HUES64 (cell line): Measurements from ENCODE around the gene KIF18A.
A peak's percentile ranks its signal among the peaks of the same experiment; 100 is the strongest.
"Not testable (repeated sequence)": the region's sequence is repeated elsewhere in the genome, so short reads cannot be mapped to it uniquely, and the experiment has no call there.

Experiments used
- H3K27ac ChIP-seq: 2 replicates; pipeline ENCODE4 v1.7.0; 2013; ENCODE audit warnings: low read depth, low read length, inconsistent platforms
- H3K27me3 ChIP-seq: 2 replicates; pipeline ENCODE4 v1.6.1; 2013; ENCODE audit warnings: mild to moderate bottlenecking, low read length; ENCODE audit not compliant: insufficient read depth
- H3K36me3 ChIP-seq: 2 replicates; pipeline ENCODE4 v1.6.1; 2013; ENCODE audit warnings: mild to moderate bottlenecking, low read length; ENCODE audit not compliant: insufficient read depth
- H3K4me1 ChIP-seq: 2 replicates; pipeline ENCODE4 v1.6.1; 2013; ENCODE audit warnings: mild to moderate bottlenecking, low read length, moderate library complexity; ENCODE audit not compliant: insufficient read depth
- H3K4me3 ChIP-seq: 2 replicates; pipeline ENCODE4 v1.5.1; 2013; ENCODE audit warnings: mild to moderate bottlenecking, low read length, moderate library complexity
- H3K9ac ChIP-seq: 2 replicates; pipeline ENCODE4 v1.6.1; 2013; ENCODE audit warnings: mild to moderate bottlenecking, low read depth, low read length
- H3K9me3 ChIP-seq: 2 replicates; pipeline ENCODE4 v1.6.1; 2013; ENCODE audit warnings: low read depth, low read length; ENCODE audit not compliant: insufficient read depth
- WGBS: fragments of 150-250, 120-280 bp; methylation state at CpG from one replicate; pipeline ENCODE4 v1.1.7; 2013; ENCODE audit warnings: missing lambda C conversion rate; 5-methylcytosine and 5-hydroxymethylcytosine counted together

Gene KIF18A

DNA sequence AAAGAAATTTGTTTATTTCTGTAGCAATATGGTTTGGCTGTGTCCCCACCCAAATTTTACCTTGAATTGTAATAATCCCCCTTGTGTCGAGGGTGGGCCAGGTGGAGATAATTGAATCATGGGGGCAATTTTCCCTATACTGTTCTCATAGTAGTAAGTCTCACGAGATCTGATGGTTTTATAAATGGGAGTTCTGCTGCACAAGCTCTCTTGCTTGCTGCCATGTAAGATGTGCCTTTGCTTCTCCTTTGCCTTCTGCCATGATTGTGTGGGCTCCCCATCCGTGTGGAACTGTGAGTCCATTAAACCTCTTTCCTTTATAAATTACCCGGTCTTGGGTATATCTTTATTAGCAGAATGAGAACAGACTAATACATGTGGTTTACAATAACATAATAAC is 28.2 kb upstream of the KIF18A start:
- H3K27me3 ChIP-seq, H3K4me3 ChIP-seq, H3K9ac ChIP-seq, H3K27ac ChIP-seq: not testable (repeated sequence)
- Histone ChIP-seq H3K9me3 (peaks cover 68% of the 10 kb centered on the region), H3K4me1 (peaks cover 13% of the 10 kb centered on the region; the same call in 1 of the 2 replicates), H3K36me3 (peaks cover 65% of the 10 kb centered on the region)
- 93% methylated on average over 3 of the region's 4 CpGs for WGBS

DNA sequence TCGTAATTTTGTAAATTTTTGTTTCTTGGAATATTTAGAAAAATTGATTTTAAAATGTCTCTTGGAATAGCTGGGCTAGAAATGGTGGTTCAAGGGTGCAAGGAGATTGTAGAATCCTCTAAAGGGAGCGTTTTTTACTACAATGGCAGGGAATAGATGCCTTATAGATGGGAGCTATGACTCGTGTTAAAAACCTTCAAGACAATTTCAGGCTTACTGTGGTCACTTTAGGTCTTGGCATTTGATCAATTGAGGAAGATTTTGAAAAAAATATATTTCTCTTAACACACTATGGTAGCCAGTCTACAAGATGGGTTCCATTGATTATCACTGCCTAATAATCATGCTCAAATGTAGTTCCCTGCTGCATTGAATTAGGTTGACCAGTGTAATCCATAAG is 25.2 kb upstream of the KIF18A start:
- 98% methylated on average over 3 of the region's 3 CpGs for WGBS
- H3K9ac ChIP-seq, result no peak overlapping the region
- H3K9me3 ChIP-seq, result peaks cover 38% of the 10 kb centered on the region
- H3K4me1 ChIP-seq, result peaks cover 23% of the 10 kb centered on the region; the same call in 1 of the 2 replicates
- no peaks in the 10 kb centered on the region for H3K27me3 ChIP-seq
- no peak overlapping the region for H3K4me3 ChIP-seq
- H3K36me3 ChIP-seq, result peaks cover 47% of the 10 kb centered on the region
- no peak overlapping the region for H3K27ac ChIP-seq

DNA sequence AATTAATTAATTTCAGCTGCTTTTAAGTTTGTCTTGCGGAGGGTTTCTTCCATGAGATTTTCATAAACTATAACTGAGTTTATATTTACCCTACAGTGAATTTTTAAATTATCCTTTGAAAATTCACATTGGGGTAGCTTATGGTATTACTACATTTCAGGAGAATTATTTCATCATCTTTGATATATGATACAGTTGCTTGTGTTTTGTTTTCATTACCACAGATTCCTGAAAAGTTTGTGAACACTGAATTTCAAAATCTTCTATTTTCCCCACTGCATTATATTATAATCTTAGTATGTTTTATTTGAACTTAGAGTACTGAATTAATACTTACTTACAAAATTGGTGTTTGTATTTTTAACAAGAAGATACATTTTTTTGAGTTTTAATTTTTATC is 24.6 kb upstream of the KIF18A start:
- no peak overlapping the region for H3K9ac ChIP-seq
- no CpG with 5 or more reads among the region's 1 CpG for WGBS
- H3K36me3 ChIP-seq, result peaks cover 41% of the 10 kb centered on the region
- no peak overlapping the region for H3K4me3 ChIP-seq
- H3K27me3 ChIP-seq, result no peaks in the 10 kb centered on the region
- peaks cover 32% of the 10 kb centered on the region for H3K9me3 ChIP-seq
- H3K4me1 ChIP-seq, result peaks cover 23% of the 10 kb centered on the region; the same call in 1 of the 2 replicates
- no peak overlapping the region for H3K27ac ChIP-seq

DNA sequence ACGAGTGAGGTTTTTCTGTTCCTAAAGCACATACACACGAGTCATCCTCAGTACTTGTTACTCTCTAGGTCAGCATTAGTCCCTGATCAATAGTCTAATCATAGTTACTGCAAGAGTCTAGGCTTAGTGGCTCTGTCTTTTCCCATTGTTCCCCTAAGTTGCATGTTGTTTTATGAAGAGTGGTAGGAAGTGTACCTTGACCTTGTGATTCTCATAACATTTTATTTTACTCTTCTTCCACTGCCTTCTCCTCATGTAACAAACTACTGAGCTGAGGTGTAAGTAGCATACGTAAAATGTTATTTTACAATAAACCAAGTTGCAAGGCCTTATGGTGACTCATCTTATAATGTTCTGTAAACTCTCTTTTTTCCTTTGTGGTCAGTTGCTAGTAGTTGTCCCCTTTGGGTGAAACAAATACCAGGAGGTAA is 15.2 kb upstream of the KIF18A start:
- H3K27me3 ChIP-seq, result no peaks in the 10 kb centered on the region
- no peaks in the 10 kb centered on the region for H3K9me3 ChIP-seq
- 0 out of 2 replicates have a peak overlapping the region, but pooled peaks have one; percentile 17 for H3K27ac ChIP-seq
- no peak overlapping the region for H3K9ac ChIP-seq
- H3K4me3 ChIP-seq, result no peak overlapping the region
- H3K4me1 ChIP-seq, result peaks cover 7% of the 10 kb centered on the region
- H3K36me3 ChIP-seq, result peaks cover 5% of the 10 kb centered on the region; the same call in 1 of the 2 replicates
- WGBS, result 97% methylated on average over 3 of the region's 3 CpGs

DNA sequence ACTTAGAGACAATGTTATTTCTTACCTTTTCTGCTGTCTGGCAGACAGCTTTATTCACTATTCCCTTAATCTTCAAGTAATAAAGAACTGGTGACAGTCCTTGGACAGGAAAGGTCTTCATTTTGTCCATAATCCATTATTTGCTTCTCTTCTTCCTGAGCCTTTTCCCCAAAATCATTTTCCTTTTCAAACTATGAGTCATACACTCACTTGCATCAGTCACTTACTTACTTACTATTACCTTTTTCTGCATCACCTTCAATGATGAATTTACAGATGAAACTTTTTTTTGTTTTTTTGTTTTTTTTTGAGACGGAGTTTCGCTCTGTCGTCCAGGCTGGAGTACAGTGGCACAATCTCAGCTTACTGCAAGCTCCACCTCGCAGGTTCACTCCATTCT is 9.8 kb upstream of the KIF18A start:
- Histone ChIP-seq H3K9me3 (no peaks in the 10 kb centered on the region), H3K9ac (no peak overlapping the region), H3K4me1 (peaks cover 2% of the 10 kb centered on the region; the same call in 1 of the 2 replicates), H3K4me3 (no peak overlapping the region), H3K27ac (no peak overlapping the region), H3K27me3 (no peaks in the 10 kb centered on the region), H3K36me3 (peaks cover 38% of the 10 kb centered on the region)
- WGBS, result 99% methylated on average over 4 of the region's 4 CpGs

DNA sequence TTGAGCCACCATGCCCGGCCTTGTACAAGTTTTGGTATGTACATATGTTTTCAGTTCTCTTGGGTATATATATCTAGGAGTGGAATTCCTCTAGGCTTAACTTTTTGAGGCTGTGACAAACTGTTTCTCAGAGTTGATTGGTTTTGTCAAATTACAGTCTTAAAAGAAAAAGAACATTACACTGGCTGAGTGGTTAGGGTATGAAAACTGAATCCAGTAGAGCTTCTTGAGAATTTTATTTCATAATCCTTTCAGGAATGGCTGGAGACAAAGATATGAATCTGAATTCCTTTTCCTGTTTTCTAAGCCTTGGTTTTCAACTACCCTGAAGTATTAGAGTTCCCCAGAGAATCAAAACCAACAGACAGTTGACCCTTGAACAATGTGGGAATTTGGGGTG is 6.8 kb upstream of the KIF18A start:
- peaks cover 8% of the 10 kb centered on the region; the same call in 1 of the 2 replicates for H3K4me1 ChIP-seq
- H3K9ac ChIP-seq, result no peak overlapping the region
- 94% methylated on average over 1 of the region's 1 CpG for WGBS
- H3K36me3 ChIP-seq, result peaks cover 38% of the 10 kb centered on the region
- H3K9me3 ChIP-seq, result no peaks in the 10 kb centered on the region
- no peak overlapping the region for H3K27ac ChIP-seq
- H3K4me3 ChIP-seq, result no peak overlapping the region
- no peaks in the 10 kb centered on the region for H3K27me3 ChIP-seq

DNA sequence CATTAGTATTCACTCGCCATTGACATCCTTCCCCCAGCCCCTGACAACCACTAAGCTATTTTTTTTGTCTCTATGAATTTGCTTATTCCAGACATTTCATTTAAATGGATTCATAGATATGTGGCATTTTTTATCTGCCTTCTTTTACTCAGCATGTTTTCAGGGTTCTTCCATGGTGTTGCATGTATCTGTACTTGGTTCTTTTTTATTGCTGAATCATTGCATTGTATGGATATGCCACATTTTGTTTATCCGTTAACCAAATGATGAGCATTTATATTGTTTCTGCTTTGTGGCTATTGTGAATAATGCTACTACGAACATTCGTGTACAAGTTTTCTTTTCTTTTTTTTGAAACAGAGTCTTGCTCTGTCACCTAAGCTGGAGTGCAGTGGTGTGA is 6.2 kb upstream of the KIF18A start:
- no peaks in the 10 kb centered on the region for H3K9me3 ChIP-seq
- H3K4me3 ChIP-seq, result no peak overlapping the region
- peaks cover 37% of the 10 kb centered on the region for H3K36me3 ChIP-seq
- peaks cover 11% of the 10 kb centered on the region; the same call in 1 of the 2 replicates for H3K4me1 ChIP-seq
- H3K27ac ChIP-seq, result no peak overlapping the region
- no peak overlapping the region for H3K9ac ChIP-seq
- WGBS, result 98% methylated on average over 4 of the region's 4 CpGs
- H3K27me3 ChIP-seq, result no peaks in the 10 kb centered on the region

DNA sequence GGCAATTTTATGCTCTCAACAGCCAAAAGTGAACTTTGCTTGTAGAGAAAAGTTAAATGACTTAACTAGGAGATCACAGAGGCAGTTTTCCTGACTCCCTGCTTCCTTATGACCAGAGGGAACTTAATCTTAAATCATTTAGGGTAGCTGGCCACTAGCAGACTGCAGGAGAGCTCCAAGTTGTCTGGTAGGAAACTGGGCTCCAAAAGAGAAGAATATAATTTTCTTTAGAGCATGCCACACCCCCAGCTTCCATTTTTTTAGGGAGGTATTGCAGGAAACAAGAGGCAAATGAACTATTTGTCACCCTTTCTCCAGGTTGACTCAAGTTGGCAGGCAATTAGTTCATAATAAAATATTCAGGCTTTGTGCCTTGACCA is 2.9 kb upstream of the KIF18A start:
- Histone ChIP-seq H3K36me3 (peaks cover 22% of the 10 kb centered on the region), H3K9me3 (no peaks in the 10 kb centered on the region), H3K27me3 (no peaks in the 10 kb centered on the region), H3K9ac (peak overlapping the region; percentile 87), H3K4me1 (peaks cover 20% of the 10 kb centered on the region), H3K4me3 (peak overlapping the region; percentile 90), H3K27ac (no peak overlapping the region; the same call in 1 of the 2 replicates)

DNA sequence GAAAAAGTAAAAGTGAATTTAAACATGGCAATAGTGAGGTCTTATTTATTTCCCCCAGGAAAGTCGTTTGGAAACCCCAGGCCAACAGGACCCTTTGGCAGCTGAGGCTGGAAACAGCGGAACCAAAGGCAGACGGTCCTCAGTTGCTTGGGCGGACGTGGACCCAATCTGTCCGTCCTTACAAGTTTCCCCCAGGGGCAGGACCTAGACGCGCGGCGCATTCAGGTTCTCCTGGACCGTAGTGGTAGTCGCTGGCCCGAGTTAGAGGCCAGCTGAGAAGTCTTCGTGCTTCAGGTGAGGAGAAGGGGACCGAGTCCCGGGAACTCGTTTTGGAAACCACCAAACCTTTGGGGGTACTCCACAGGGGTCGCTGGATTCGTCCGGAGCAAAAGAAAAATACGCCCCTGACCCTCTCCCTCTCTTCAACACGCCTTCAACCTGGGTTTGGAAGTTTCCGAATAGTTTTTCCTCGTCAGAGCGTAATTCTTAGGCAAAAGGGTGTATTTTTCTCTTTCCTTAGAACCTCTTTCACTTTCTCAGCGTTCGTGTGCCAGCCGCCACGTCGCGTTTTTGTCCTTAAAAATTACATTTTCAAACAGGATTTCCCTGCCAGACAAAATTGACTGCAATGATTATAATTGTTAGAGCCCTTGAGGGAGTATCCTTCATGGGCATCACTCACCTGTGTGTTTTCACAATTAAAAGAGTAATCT is 2.3 kb upstream of the KIF18A start:
- H3K36me3 ChIP-seq, result peaks cover 17% of the 10 kb centered on the region
- 1% methylated on average over 31 of the region's 31 CpGs for WGBS
- peak overlapping the region; percentile 90 for H3K4me3 ChIP-seq
- no peaks in the 10 kb centered on the region for H3K27me3 ChIP-seq
- H3K4me1 ChIP-seq, result peaks cover 24% of the 10 kb centered on the region
- peak overlapping the region; percentile 87 for H3K9ac ChIP-seq
- H3K9me3 ChIP-seq, result no peaks in the 10 kb centered on the region
- H3K27ac ChIP-seq, result peak overlapping the region; percentile 67

DNA sequence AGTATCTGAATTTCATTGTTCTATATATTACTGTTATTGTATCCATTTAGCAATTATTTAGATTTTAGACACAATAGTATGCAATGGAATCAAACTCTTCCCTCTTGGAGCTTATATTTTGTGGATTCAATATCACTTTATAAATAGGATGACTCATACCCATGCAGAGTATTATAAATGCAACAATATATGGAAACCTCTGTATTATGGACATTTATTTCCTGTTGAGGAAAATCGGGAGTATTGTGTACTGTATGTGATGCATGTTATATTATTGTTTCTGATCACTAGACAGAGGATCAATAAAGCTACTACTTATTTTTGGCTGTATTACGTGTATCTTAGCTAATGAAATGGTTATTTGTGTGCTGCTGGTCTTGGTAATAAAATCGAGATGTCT is 1.0 kb upstream of the KIF18A start:
- Histone ChIP-seq H3K9me3 (no peaks in the 10 kb centered on the region), H3K27ac (no peak overlapping the region; the same call in 1 of the 2 replicates), H3K4me3 (peak overlapping the region; percentile 91), H3K27me3 (no peaks in the 10 kb centered on the region), H3K9ac (peak overlapping the region; percentile 76; the same call in 1 of the 2 replicates), H3K4me1 (peaks cover 28% of the 10 kb centered on the region), H3K36me3 (peaks cover 7% of the 10 kb centered on the region)
- 87% methylated on average over 2 of the region's 3 CpGs for WGBS

DNA sequence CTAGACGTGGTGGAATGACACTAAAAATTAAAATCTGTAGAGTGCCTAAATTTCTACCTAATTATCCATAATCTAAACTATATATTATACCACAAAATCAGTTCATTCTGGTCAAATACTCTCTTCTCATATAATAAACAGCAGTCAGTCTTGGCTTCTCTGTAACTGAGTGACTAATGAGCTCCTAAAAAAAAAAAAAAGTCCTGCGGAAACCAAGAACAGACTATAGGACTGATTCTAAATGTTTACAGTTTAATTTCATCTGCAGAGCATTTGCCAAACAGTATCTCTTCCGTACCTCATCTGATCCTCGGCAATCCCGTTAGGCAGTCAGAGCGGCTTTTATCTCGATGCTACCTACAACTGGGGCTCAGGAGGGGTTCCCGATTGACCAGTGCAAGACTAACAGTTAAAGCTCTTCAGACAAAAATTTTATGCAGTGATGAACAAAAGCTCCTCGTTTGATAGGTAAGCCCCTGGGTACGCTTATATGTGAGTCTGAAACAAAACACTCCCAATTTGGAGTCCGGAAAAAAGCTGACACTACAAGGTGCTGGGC is 686 bp downstream of the KIF18A start:
- 7% methylated on average over 11 of the region's 11 CpGs for WGBS
- Histone ChIP-seq H3K4me1 (peaks cover 28% of the 10 kb centered on the region), H3K27me3 (no peaks in the 10 kb centered on the region), H3K9ac (peak overlapping the region; percentile 84), H3K4me3 (peak overlapping the region; percentile 91), H3K27ac (peak overlapping the region; percentile 88), H3K9me3 (no peaks in the 10 kb centered on the region), H3K36me3 (no peaks in the 10 kb centered on the region)
